IMR-90 (cell line): Measurements from ENCODE around the gene CLCNKA. TPM values are rescaled to one million over a fixed set of nuclear protein-coding genes. Genes with fewer than 3 reads are reported as not detected.

Experiments used
- ATAC-seq: fragments of 200-7000 bp; cut with Tn5 transposase; 2 replicates; pipeline ENCODE4 v1.9.1; 2020; ENCODE audit warnings: low read depth, mild to moderate bottlenecking, moderate library complexity
- BruUV-seq: library from RNA; stranded (reverse); fragments of 400-500 nt; replicated peaks from 2 replicates; lab custom pipeline; 2021; lab: Mats Ljungman, UMichigan
- CTCF ChIA-PET: fragments of 300-600 bp; formaldehyde crosslinking; extraction: SDS; loops from one replicate; lab custom pipeline; 2021; ENCODE audit warnings: antibody characterized with exemption; lab: Yijun Ruan, JAX
- POLR2A ChIA-PET: fragments of 300-600 bp; sonication (Branson Sonifier 250); formaldehyde crosslinking; loops from one replicate; lab custom pipeline; 2022; ENCODE audit warnings: antibody characterized with exemption; ENCODE audit not compliant: unreplicated experiment; lab: Charles Lee
- DNase-seq: peaks from one replicate; pipeline ENCODE4 v3.0.0; 2013
- H2AFZ ChIP-seq: replicated peaks from 2 replicates; pipeline ENCODE3; 2013; ENCODE audit warnings: low read length, mild to moderate bottlenecking; ENCODE audit not compliant: poor library complexity
- H2AK5ac ChIP-seq: 2 replicates; pipeline ENCODE4 v1.6.1; 2013; ENCODE audit warnings: low read depth, low read length, inconsistent platforms
- H2AK9ac ChIP-seq: replicated peaks from 2 replicates; pipeline ENCODE3; 2013; ENCODE audit warnings: mild to moderate bottlenecking, low read depth, low read length, moderate library complexity; ENCODE audit not compliant: poor library complexity
- H2BK120ac ChIP-seq: 2 replicates; pipeline ENCODE4 v1.6.1; 2013; ENCODE audit warnings: low read depth, low read length, inconsistent platforms
- H2BK15ac ChIP-seq: 3 replicates; pipeline ENCODE4 v1.6.1; 2013; ENCODE audit warnings: low read depth, low read length, inconsistent platforms
- H2BK20ac ChIP-seq: 2 replicates; pipeline ENCODE4 v1.6.1; 2013; ENCODE audit warnings: low read depth, mild to moderate bottlenecking, inconsistent platforms, low read length, moderate library complexity
- H2BK5ac ChIP-seq: 2 replicates; pipeline ENCODE4 v1.6.1; 2013; ENCODE audit warnings: mild to moderate bottlenecking, low read depth, low read length, inconsistent platforms; ENCODE audit not compliant: poor library complexity, severe bottlenecking
- H3K14ac ChIP-seq: replicated peaks from 2 replicates; pipeline ENCODE4 v1.6.1; 2013; ENCODE audit warnings: low read depth, low read length, inconsistent platforms
- H3K18ac ChIP-seq: 2 replicates; pipeline ENCODE4 v1.6.1; 2013; ENCODE audit warnings: low read depth, low read length, control low read depth
- H3K23ac ChIP-seq: 2 replicates; pipeline ENCODE4 v1.6.1; 2013; ENCODE audit warnings: low read depth, low read length, inconsistent platforms
- H3K27ac ChIP-seq: 2 replicates; pipeline ENCODE4 v1.5.1; 2013; ENCODE audit warnings: mild to moderate bottlenecking, control low read depth, low read length; ENCODE audit not compliant: insufficient read depth
- H3K27me3 ChIP-seq: 2 replicates; pipeline ENCODE4 v1.6.1; 2013; ENCODE audit warnings: low read length; ENCODE audit not compliant: control insufficient read depth, insufficient read depth
- H3K36me3 ChIP-seq: 2 replicates; pipeline ENCODE4 v1.6.1; 2013; ENCODE audit warnings: low read length, mixed read lengths; ENCODE audit not compliant: control insufficient read depth, insufficient read depth
- H3K4ac ChIP-seq: 2 replicates; pipeline ENCODE4 v1.6.1; 2013; ENCODE audit warnings: low read depth, low read length, inconsistent platforms
- H3K4me1 ChIP-seq: 2 replicates; pipeline ENCODE4 v1.6.1; 2013; ENCODE audit warnings: low read length, mixed read lengths; ENCODE audit not compliant: control insufficient read depth, insufficient read depth
- H3K4me2 ChIP-seq: 2 replicates; pipeline ENCODE4 v1.6.1; 2013; ENCODE audit warnings: low read depth, mild to moderate bottlenecking, control low read depth, low read length, moderate library complexity
- H3K4me3 ChIP-seq: 2 replicates; pipeline ENCODE4 v1.5.1; 2013; ENCODE audit warnings: low read depth, mild to moderate bottlenecking, control low read depth, low read length, moderate library complexity; ENCODE audit not compliant: insufficient read depth
- H3K56ac ChIP-seq: 2 replicates; pipeline ENCODE4 v1.6.1; 2013; ENCODE audit warnings: low read length, inconsistent platforms; ENCODE audit not compliant: insufficient read depth; ENCODE audit errors: extremely low read depth
- H3K79me1 ChIP-seq, 2 experiments: 2 replicates each; pipeline ENCODE4 v1.6.1; 2013; ENCODE audit warnings: low read length in 2 of 2, inconsistent platforms in 1 of 2, low read depth in 1 of 2
- H3K9ac ChIP-seq: 2 replicates; pipeline ENCODE4 v1.6.1; 2013; ENCODE audit warnings: low read depth, low read length, control low read depth
- H3K9me1 ChIP-seq: 2 replicates; pipeline ENCODE4 v1.6.1; 2013; ENCODE audit warnings: low read length, inconsistent platforms; ENCODE audit not compliant: insufficient read depth
- H3K9me3 ChIP-seq: 2 replicates; pipeline ENCODE4 v1.6.1; 2013; ENCODE audit warnings: low read length; ENCODE audit not compliant: control insufficient read depth, insufficient read depth
- H4K20me1 ChIP-seq: 2 replicates; pipeline ENCODE4 v1.6.1; 2013; ENCODE audit warnings: low read length, inconsistent platforms; ENCODE audit not compliant: insufficient read depth
- H4K5ac ChIP-seq: 2 replicates; pipeline ENCODE4 v1.6.1; 2013; ENCODE audit warnings: mild to moderate bottlenecking, low read depth, low read length, control low read depth
- H4K8ac ChIP-seq, 2 experiments: 2 replicates each; pipeline ENCODE4 v1.6.1; 2013; ENCODE audit warnings: low read depth in 2 of 2, low read length in 2 of 2, control low read depth in 1 of 2, inconsistent platforms in 1 of 2
- H4K91ac ChIP-seq: 2 replicates; pipeline ENCODE4 v1.6.1; 2013; ENCODE audit warnings: low read depth, low read length, inconsistent platforms; ENCODE audit not compliant: insufficient read depth
- CTCF ChIP-seq: conservative IDR thresholded peaks from 2 replicates; pipeline ENCODE4 v1.5.1; 2012; ENCODE audit warnings: mild to moderate bottlenecking, low read depth, low read length, improper control_type of control experiment
- RAD21 ChIP-seq: IDR thresholded peaks from 2 replicates; pipeline ENCODE4 v1.6.1; 2012; ENCODE audit warnings: low read length, improper control_type of control experiment
- WGBS, 2 experiments: methylation state at CpG; one replicate each; pipeline versions ENCODE4 v1.1.5 to v1.1.7; 2013; ENCODE audit warnings: missing lambda C conversion rate in 2 of 2; ENCODE audit not compliant: insufficient read length in 1 of 2; ENCODE audit errors: extremely low coverage in 2 of 2; 5-methylcytosine and 5-hydroxymethylcytosine counted together
- dilution Hi-C: fragments of 300-500 bp; cut with HindIII; formaldehyde crosslinking; loops from one replicate; pipeline ENCODE4 v1.14.3; 2018; ENCODE audit warnings: low sequenced_read_pairs; ENCODE audit not compliant: unreplicated experiment
- in situ Hi-C: fragments of 300-500 bp; cut with MboI; formaldehyde crosslinking; loops from 3 replicates; pipeline ENCODE4 v1.14.3; 2019; ENCODE audit warnings: low sequenced_read_pairs, inconsistent platforms, mixed read lengths
- intact Hi-C: fragments of 100-400 bp; cut with micrococcal nuclease; formaldehyde crosslinking; loops from 2 replicates; pipeline ENCODE4 v1.10.0; 2022
- polyA plus RNA-seq, 3 experiments: library from polyadenylated mRNA; depleted of rRNA; stranded (reverse); fragments of >200 nt; gene quantifications; 2 replicates each; pipeline ENCODE4 v1.2.3, GENCODE V29; 2012; ENCODE audit warnings: low replicate concordance in 1 of 3
- total RNA-seq: library from RNA; depleted of rRNA; stranded (reverse); fragments of >200 nt; gene quantifications from 2 replicates; pipeline ENCODE4 v1.2.3, GENCODE V29; 2012

Gene CLCNKA
- total and polyA plus RNA-seq, 2 of the 4 experiments (the other 2 are of a cell fraction): 0.05 TPM; not detected in 1

- intact Hi-C loops (no loop called here), in situ Hi-C loops (no loop called here), dilution Hi-C loops (no loop called here)
- no peaks in the 10 kb centered on the region for H3K4me1 ChIP-seq
- ATAC-seq: no peak
- TF ChIP-seq CTCF (no peak), RAD21 (no peak)
- no peak overlapping the region for H4K91ac ChIP-seq
- H4K8ac ChIP-seq: no peak overlapping the region
- no peak overlapping the region for H3K14ac ChIP-seq
- ChIA-PET CTCF (no interaction called here), POLR2A (no interaction called here)
- no peak overlapping the region for H2AK9ac ChIP-seq
- H2AFZ ChIP-seq: no peak overlapping the region
- no peak overlapping the region for H3K4me3 ChIP-seq
- H3K9me3 ChIP-seq: no peaks in the 10 kb centered on the region
- H2BK5ac ChIP-seq: no peak overlapping the region
- no peak overlapping the region for H2BK20ac ChIP-seq
- no peak overlapping the region for H3K27ac ChIP-seq
- H3K18ac ChIP-seq: no peak overlapping the region
- no peak overlapping the region for H2AK5ac ChIP-seq
- H4K20me1 ChIP-seq: no peaks in the 10 kb centered on the region
- H3K23ac ChIP-seq: no peak overlapping the region
- no peak for DNase-seq
- no TSS peak for BruUV-seq
- H3K79me1 ChIP-seq: no peaks in the 10 kb centered on the region
- no CpG with 5 or more reads among the region's 1 CpG for WGBS, 2 experiments
- H4K5ac ChIP-seq: no peak overlapping the region
- no peak overlapping the region for H3K9ac ChIP-seq
- no peaks in the 10 kb centered on the region for H3K27me3 ChIP-seq
- H3K4ac ChIP-seq: no peak overlapping the region
- H3K36me3 ChIP-seq: no peaks in the 10 kb centered on the region
- 0 out of 3 replicates have a peak overlapping the region, but pooled peaks have one; percentile 35 for H2BK15ac ChIP-seq
- no peak overlapping the region for H2BK120ac ChIP-seq
- H3K9me1 ChIP-seq: no peaks in the 10 kb centered on the region
- no peak overlapping the region for H3K56ac ChIP-seq
- H3K4me2 ChIP-seq: no peak overlapping the region
Measured at GRCh38 chr1:15983275-15983674, 38.6 kb upstream of the CLCNKA start.
